Measurements from ENCODE around the gene NT5DC4.

DNA sequence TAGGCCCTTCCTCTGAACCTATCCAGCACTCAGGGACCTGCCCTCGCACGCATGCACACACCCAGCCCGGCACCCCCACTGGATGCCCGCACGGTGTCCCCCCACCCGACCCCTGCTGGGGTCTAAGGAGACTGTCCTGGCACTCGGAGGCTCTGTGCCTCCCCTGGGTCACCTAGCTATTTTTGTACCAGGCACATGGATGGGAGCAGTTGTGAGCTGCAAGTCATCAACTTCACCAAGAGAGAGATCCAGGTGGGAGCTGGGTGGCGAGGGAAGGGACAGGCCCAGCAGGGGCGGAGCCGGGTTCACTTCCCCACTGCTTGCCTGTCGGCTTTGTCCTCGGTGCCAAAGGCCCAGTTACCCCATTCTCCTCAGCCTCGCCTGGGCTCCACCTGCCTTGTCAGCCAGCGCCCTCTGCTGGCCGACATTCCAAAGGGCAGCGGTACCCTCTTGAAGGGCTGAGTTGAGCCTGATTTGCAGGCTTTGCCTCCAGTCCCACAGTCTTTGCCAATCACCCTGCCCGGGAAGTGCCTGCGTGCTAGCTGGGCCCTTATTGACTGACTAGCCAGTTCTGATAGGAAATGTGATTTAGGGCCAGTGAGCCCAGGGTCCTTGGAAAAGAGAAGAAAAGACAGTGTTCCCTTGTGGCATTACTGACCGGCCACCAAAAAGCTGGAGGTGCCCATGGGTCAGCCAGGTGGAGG, 5.8 kb downstream of the NT5DC4 start:
- TF ChIP-seq PPARA (CRISPR knock-in tag; IDR thresholded peaks at IDR 0.05; ENCODE audit: borderline replicate concordance) (no peak), ZC3H10 (CRISPR knock-in tag; IDR thresholded peaks at IDR 0.05) (no peak)

All from SK-N-SH treated with all-trans-retinoic acid at 6 μM for 48 hours (cell line).